C4-2B (cell line): ENCODE measurements around the gene TCERG1L.

Source experiments
- ZFX ChIP-seq: fragments of 450-650 bp; IDR thresholded peaks from 2 replicates; pipeline ENCODE4 v1.6.1; 2017
- TF ChIP-seq, protein P1 (sequence below): fragments of 450-650 bp; conservative IDR thresholded peaks from 2 replicates; pipeline ENCODE4 v1.5.1; 2017; ENCODE audit warnings: mild to moderate bottlenecking

DNA sequence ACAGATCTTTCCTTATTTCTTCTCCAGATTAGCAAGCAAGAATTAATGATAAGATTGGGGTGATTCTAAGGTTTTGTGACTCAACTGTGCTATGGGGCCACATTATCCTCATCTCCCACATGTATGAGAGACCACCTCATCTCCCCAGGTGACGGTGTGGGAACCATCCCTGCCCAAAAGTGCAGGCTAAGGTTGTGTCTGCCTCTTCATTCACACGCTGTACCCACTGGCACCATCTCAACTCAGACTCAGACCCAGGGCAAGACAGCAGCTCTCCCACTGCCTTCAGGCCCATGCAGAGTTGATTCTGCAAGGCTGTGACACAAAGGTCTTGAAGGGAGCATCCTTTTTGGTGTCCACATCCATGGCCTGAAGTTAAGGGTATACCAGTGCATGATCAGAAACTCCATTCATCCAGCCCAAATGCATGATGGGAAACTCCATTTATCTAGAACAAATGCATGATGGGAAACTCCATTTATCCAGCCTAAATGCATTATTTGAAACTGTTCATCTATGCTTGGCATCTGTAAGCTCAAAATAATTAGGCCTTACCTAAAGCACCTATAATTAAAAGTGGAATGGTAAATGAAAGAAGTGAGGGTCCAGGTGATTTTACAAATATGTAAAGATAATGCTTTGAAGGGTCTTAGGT, 99.4 kb downstream of the TCERG1L start:
- TF ChIP-seq, protein P1, sequence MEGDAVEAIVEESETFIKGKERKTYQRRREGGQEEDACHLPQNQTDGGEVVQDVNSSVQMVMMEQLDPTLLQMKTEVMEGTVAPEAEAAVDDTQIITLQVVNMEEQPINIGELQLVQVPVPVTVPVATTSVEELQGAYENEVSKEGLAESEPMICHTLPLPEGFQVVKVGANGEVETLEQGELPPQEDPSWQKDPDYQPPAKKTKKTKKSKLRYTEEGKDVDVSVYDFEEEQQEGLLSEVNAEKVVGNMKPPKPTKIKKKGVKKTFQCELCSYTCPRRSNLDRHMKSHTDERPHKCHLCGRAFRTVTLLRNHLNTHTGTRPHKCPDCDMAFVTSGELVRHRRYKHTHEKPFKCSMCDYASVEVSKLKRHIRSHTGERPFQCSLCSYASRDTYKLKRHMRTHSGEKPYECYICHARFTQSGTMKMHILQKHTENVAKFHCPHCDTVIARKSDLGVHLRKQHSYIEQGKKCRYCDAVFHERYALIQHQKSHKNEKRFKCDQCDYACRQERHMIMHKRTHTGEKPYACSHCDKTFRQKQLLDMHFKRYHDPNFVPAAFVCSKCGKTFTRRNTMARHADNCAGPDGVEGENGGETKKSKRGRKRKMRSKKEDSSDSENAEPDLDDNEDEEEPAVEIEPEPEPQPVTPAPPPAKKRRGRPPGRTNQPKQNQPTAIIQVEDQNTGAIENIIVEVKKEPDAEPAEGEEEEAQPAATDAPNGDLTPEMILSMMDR = no peak
- no peak for TF ChIP-seq ZFX
